CD1c-positive myeloid dendritic cell (primary cell): Measurements from ENCODE around the gene ERCC4.

Experiments used
- DNase-seq: peaks from one replicate; pipeline ENCODE4 v3.0.0-alpha.2; 2016; ENCODE audit errors: extremely low spot score

Gene ERCC4

DNA sequence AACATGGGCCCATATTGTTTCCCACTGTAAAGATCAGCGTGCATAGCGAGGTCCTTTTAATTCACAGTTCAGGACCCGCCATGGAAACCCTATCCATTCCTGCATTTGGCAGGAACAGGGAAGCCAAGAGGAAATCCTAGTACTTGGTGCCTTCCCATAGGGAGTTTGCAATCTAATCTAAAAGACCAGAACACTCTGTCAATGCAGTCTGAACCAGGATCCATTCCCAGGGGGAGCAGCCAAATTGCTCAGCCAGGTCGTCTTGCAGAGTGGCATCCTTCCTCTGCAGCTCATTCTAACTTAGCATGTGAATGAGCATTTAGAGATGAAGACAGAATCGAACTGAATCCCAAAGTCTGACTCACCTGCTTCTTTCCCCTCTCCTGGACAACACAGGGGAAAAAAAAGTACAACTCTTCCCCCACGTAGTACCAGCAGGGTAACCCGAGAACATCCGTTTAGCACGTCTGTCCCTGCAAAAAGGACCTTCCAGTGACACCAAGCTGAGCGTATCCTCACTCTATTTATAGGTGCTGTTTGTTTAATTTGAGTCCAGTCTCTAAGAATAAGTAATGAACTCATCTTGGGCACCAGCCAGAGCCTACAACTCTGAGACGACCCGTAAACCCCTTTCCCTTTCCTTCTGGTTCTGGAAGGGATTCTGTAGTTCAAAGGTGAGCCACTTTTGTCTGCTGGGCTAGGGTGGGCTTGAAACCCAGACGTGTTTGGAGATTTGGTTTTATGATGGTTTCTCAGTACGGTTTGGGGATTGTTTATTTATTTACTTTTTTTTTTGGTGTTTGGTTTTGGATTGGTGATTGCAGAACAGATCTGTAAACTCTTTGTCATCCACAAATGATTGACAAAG, 74.5 kb downstream of the ERCC4 start:
- no peak for DNase-seq

DNA sequence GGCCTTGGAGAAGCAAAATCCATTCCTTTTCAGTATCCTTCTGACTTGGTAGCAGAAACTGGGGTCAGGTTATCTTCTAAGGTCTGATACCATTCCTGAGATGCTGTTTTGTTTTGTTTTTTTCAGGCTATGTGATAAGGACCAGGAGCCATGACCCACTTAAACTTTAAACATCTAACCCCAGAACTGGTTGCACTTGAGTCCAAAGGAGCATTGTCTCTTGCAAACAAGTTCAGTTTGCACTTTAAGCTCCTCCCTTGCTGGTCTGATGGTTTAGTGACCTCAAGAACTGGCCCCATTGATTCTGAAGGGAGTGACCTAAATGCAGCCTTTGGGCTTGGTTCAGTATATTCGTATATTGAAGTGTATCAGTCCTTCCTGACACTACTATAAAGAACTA, 75.2 kb downstream of the ERCC4 start:
- DNase-seq: no peak

DNA sequence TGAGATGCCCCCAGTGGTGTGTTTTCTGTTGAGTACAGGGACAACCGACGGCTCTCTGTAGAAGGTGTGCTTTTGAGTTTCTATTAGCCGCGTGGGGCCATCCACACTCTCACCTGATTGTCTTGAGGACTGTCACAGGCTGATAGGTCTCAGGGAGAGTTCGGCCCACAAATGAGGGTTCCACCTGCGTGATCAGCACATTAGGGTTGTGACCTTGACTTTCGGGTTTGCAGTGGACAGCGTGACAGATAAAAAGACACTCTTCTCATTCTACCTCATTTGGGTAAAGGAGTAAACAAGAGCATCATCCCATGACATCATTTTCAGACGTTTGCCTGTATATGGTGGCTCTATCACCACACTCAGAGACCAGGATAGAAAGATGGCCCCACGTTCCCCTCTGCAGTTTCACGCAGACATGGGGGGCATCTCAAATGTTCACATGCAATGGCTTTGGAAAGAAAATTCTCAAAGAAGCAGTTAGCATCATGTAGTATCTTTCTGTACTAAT, 76.9 kb downstream of the ERCC4 start:
- no peak for DNase-seq

- no peak for DNase-seq
These were observed 77.6 kb downstream of the ERCC4 start for GRCh38 chr16:13997526-13997925.

DNA sequence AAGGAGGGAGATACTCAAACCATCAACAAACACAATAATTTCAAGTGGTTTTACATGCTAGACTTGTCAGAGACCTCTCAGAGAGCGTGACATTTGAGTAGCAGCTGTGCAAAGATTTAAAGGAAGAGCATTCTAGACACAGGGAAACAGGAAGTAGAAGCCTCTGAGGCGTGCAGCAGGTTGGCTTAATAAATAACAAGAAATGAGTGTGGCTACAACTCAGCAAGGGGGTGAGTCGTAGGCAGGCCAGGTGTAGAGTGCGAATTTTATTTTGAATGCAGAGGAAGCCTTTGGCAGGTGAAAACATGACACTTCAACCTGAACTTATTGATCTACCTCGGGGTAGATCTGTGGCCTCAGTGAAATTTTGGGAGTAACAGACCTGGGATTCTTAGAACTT, 78.0 kb downstream of the ERCC4 start:
- DNase-seq: peak; percentile 71

GRCh38 chr16:13999071-13999894, 79.3 kb downstream of the ERCC4 start:
- DNase-seq: no peak

DNA sequence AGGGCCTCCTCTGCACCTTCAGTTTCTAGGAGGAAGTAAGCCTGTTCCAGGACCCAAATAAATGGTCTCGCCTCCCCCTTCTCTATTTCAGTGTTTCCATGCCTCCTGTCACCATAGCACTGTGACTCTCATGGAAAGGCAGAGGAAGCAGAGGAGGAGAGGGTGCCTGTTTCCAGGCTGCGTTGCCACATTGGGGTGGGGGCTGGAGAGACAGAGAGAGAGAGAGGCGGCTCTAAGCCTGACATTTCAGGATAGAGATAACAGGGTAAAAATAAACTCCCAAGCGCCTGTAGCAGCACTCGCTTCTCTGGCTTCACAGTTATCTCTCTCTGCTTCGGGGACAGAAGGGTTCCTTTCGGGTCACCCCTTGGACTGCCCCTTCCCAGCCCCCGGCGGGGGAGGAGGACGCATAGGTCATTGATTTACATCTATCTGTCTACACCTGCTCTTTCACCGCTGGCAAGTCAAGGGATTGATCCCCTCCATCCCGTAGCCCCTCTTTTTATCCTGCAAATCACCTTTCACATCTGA, 80.0 kb downstream of the ERCC4 start:
- DNase-seq: peak; percentile 57

DNA sequence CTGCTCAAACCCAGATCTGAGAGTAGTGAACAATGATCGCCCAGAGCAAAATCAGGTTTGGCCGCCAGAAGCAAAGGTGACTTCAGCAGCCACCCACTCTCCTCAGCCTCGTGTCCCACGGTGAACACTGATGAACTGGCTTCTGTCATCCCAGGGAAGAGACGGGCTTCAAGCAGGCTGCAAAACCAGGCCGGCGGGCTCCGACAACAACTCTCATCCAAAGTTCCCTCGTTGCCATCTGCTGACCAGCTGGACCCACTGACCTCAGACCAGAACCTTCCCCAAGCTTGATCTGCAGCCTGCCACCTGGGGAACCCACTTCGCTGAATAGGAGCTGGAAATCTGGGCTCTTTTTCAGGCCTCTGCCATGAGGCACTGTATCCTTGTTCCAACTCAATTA, 81.6 kb downstream of the ERCC4 start:
- no peak for DNase-seq
